CD4-positive, alpha-beta T cell treated with Interferon gamma for 1 hour (primary cell): ENCODE results near the gene HOXC13.

Experiments
- DNase-seq: peaks from one replicate; pipeline ENCODE4 v3.0.0-alpha.2; 2020

Gene HOXC13

GRCh38 chr12:53971129-53971528 is 32.5 kb downstream of the HOXC13 start:
- DNase-seq, result no peak

- no peak for DNase-seq
These were observed 33.1 kb downstream of the HOXC13 start for GRCh38 chr12:53971686-53972085.

DNA sequence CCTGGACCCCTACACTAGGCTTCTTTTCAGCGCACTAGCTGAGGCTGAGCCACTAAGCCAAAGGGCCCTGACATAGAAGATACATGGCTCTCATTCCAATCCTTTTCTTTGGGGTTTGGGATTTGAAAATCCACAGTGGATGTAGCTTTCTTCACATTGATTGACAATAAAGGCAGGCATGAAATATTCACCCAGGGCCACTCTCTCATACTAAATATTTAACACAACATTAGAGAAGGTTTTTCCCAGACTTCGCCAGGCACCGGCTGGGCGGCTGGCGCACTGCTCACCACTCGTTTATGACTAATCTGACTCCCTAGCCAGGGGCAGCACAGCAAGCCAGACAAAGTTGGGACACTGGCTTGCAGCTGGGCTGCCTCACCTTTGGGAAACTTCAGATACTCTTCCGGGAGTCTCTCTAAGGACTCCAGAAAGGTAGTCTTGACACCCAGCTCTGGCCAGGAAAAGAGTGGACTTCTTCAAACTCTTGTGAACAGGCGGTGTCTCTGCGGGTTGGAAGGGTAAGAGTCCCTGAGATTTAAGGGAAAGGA is 33.6 kb downstream of the HOXC13 start:
- no peak for DNase-seq

DNA sequence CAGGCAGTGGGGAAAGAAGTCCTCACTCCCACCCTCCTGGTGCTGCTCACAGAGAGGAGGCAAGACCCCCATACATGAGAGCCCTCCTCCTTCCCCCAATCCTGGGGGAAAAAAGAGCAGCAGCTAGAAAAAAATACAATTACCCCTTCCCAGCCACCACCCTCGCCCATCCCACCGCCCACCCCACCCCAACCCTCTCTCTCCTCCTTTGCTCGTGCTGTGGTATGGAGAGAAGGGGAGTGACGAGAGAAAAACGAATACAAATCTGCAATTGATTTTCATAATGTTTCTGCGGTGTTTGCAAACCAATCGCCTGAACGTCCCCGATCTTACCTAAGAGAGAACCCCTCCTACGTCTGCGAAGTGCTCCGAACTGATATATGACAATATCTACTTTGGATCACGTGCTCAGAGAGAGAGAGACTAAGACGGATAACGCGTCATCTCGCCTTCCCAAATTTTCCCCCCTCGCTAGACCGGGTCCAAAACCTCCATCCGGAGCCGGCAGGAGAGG is 34.1 kb downstream of the HOXC13 start, which contains the start of gene HOXC11:
Gene HOXC11, plus strand, starts transcription at position 405 of the 514 bp plus-strand sequence. CDS start 116 bp downstream, outside the sequence.
- no peak for DNase-seq

DNA sequence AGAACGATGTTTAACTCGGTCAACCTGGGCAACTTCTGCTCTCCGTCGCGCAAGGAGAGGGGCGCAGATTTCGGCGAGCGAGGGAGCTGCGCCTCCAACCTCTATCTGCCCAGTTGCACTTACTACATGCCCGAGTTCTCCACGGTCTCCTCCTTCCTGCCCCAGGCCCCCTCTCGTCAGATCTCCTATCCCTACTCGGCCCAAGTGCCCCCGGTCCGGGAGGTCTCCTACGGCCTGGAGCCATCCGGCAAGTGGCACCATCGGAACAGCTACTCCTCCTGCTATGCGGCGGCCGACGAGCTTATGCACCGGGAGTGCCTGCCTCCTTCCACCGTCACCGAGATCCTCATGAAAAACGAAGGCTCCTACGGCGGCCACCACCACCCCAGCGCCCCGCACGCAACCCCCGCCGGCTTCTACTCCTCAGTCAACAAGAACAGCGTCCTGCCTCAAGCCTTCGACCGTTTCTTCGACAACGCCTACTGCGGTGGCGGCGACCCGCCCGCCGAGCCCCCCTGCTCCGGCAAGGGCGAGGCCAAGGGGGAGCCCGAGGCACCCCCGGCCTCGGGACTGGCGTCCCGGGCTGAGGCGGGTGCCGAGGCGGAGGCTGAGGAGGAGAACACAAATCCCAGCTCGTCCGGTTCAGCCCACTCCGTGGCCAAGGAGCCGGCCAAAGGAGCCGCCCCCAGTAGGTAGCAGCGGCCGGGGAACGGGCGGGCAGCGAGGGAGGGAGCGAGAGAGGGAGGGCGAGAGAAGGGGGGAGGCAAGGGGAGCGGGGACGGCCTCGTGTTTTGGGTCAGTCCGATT is 34.8 kb downstream of the HOXC13 start:
- no peak for DNase-seq

DNA sequence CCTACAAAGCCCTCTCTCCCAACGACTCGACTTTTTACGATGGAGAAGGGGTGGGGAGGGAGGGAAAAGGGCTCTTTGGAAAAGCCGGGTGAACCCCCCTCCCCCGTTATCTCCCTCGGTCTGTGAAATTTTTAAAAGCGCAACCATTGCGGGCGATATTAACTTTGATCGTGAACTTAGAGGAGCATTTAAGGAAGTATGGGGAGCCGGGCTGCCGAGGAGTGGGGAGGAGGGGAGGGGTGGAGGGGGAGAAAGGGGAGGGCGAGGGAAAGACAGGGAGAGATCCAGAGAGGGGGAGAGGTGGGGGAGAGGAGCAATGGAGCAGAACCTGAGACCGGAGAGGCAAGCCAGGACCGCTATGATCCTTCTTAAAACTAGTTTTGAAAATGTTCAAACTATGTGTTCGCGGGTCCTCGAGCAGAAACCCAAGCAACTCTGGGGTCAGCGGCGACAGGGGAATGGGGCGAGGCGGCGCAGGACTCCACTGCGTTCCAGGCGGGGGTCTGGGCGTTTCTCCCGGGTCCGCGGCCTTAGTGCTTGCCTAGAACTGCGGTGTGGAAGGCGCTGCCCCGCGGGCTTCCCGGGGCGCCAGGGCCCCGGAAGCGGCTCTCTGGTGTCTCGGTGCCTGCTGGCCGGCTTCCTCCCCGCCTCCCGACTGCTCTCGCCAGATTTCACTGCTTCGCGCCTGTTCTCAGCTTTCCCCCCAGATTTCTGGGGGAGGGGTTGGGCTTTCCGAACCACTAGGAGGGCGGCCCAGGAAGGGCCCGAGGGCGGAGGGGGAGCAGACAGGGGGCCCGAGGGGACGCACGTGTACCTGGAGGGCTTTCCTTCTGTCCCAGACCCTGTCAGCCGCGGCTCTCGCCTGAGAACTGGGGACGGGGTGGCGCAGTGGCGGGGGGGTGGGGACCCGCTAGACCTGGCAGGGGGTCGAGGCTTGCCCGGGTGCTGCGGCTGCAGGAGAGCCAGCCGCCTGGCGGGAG is 35.7 kb downstream of the HOXC13 start, which contains the start of gene HOTAIR:
Gene HOTAIR, minus strand, starts transcription at position 871 of the 980 bp plus-strand sequence.
- no peak for DNase-seq

- DNase-seq, result no peak
These were observed 36.4 kb downstream of the HOXC13 start for GRCh38 chr12:53975064-53975471.

DNA sequence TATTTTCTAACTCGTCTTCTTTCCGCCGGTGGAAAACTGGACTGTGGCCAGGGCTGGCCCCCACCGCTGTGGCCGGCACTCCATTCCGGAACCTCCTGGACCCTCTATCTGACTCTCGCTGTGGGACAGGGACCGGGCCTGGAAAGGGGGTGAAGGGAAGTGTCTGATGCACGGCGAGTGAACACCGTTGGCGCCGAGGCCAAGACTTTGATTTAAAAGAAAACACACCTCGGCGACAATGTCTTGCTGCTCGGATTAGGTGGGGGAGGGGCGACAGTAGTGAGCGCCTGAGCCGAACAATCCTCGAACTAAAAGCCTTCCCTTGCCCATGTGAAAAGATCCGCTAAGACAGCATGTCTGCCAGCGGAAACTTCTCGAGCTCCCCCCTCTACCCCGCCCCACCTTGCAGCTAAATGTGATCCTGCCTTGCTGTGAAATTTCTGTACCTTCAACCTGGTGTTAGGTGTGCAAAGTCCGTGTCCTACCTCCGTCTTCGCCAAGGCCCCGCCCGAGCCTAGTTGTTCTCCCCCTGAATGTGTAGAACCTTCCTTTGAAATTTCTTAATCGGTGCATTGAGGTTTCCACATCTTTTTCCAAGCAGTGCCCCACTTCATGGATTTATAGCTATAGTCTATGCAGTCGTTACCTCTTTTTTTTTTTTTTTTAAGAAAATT is 37.0 kb downstream of the HOXC13 start:
- no peak for DNase-seq

GRCh38 chr12:53976172-53976822 is 37.7 kb downstream of the HOXC13 start:
- DNase-seq, result no peak

- no peak for DNase-seq
These were observed 38.4 kb downstream of the HOXC13 start for GRCh38 chr12:53976823-53977595.

GRCh38 chr12:53977596-53978445 is 39.2 kb downstream of the HOXC13 start:
- no peak for DNase-seq

- no peak for DNase-seq
These were observed 40.1 kb downstream of the HOXC13 start for GRCh38 chr12:53978477-53979356.

GRCh38 chr12:53980104-53980801 is 41.6 kb downstream of the HOXC13 start:
- no peak for DNase-seq

DNA sequence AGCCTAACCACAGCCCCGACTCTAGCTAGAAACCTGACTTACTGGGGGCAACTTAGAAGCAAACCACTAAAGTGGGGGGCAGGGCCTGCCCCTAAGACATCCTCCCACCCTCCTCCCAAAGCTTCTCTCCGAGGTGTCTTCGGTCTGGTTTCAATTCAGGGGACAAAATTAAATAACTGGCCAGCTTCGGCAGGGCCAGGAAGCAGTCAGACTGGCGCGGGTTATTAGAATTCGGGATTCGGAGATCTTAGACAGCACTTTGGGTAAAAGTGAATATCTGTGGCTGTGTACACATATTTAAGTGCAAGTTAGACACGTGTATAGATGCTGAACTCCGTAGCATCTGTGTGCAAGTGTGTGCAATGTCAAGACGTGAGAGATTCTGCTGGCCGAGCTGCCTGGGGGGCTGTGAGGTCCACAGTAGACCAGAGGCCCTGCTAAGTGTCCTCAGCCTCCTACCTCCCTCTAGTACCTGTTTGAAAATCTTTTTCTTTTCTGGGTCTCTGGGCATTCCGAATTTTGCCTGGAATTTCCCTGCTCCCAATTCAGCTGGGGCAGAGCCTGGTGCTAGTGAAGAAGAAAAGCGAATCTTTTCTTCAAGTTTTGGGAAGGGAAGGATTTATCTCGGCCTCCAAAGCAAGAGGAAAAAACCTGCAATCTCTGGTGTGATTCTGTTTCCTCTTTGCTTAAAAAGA is 42.3 kb downstream of the HOXC13 start:
- no peak for DNase-seq

- no peak for DNase-seq
These were observed 43.3 kb downstream of the HOXC13 start for GRCh38 chr12:53981634-53982565.
